Stimulated activated naive CD4-positive, alpha-beta T cell (primary cell): ENCODE measurements around the gene ZNF416.

ENCODE experiments used
- DNase-seq, 6 experiments: peaks; one replicate each; lab custom pipeline; 2025; lab: John Stamatoyannopoulos, UW

The ZNF416 gene

DNA sequence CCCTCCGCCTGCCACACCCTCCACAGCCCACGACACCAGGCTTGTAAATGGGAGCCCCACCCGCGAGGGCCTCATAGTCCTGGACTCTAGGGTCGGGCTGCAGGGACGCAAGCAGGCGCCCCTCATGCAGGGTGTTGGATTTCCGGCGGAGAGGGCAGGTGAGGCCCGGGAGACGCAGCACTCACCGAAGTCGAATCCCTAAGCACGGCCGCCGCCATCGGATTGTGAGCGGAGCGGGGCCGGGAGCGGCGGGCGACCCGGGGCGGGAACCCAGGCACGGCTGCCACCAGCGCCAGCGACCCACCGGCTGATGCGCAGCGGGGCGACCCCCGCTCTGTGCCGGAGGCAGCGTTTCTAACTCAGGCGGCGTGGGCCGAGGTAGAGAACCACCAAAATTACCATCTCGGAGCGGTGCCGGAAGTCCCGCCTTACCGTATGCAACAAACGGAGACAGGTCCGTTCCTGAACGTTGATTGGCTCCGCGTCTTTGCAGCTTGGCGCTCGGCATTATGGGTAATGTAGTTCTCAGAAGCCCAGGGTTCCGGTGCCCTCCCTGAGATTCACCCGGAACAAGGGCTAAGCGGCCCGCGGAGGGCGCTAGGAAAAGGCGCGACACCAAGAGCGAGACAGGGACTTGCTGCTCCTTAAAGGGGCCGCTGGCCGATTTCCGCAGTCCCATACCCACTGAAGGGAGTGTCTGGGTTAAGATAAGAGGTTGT, at the start of gene ZNF416:
Gene ZNF416, minus strand, starts transcription at position 425 of the 719 bp plus-strand sequence. Its CDS starts 207 bp downstream, at position 218.
- peak; percentile 83 to 96 (median 95) for DNase-seq

DNA sequence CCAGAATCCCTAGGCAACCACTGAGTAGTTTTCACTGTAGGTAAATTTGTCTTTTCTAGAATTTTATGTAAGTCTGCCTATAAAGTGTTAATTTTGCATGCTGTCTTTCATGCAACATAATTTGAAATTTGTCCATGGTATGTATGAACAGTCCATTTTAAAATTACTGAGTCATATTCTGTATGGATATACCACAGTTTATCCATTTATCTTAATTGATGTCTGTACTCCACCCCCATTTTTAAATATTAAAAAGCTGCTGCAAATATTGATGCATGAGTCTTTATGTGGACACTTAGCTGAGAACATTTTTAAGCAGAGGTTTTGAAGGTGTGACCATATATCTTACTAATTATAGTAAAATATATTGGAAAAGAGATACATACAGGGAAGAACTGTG, 44.4 kb upstream of the ZNF416 start:
- DNase-seq = no peak

DNA sequence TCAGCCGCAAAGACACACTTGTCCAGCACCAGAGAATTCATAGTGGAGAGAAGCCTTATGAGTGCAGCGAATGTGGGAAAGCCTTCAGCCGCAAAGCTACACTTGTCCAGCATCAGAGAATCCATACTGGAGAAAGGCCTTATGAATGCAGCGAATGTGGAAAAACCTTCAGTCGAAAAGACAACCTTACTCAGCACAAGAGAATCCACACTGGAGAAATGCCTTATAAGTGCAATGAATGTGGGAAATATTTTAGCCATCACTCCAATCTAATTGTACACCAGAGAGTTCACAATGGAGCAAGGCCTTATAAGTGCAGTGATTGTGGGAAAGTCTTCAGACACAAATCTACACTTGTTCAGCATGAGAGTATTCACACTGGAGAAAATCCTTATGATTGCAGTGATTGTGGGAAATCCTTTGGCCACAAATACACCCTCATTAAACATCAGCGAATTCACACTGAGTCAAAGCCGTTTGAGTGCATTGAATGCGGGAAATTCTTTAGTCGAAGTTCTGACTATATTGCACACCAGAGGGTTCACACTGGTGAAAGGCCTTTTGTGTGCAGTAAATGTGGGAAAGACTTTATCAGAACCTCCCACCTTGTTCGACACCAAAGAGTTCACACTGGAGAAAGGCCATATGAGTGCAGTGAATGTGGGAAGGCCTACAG, 42.1 kb upstream of the ZNF416 start:
- no peak for DNase-seq

DNA sequence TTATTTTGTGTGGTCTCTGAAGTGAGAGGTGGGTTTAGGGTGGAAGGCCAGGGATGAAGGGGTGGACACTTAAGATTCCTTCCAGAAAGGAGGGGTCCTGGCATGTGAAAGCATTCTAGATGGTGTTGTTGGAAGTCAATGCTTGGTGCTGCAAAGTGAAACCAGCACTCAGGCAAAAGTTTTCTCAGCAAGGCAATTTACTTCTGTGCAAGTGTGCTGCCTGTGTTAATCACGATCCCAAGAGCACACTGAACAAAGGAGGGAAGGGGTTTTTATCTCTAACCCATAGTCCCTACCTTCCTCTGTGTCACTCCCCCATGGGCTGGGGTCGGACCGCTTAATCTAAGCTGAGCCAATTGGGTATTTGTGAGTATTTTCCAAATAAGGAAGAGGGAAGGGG, 36.6 kb upstream of the ZNF416 start:
- no peak for DNase-seq

DNA sequence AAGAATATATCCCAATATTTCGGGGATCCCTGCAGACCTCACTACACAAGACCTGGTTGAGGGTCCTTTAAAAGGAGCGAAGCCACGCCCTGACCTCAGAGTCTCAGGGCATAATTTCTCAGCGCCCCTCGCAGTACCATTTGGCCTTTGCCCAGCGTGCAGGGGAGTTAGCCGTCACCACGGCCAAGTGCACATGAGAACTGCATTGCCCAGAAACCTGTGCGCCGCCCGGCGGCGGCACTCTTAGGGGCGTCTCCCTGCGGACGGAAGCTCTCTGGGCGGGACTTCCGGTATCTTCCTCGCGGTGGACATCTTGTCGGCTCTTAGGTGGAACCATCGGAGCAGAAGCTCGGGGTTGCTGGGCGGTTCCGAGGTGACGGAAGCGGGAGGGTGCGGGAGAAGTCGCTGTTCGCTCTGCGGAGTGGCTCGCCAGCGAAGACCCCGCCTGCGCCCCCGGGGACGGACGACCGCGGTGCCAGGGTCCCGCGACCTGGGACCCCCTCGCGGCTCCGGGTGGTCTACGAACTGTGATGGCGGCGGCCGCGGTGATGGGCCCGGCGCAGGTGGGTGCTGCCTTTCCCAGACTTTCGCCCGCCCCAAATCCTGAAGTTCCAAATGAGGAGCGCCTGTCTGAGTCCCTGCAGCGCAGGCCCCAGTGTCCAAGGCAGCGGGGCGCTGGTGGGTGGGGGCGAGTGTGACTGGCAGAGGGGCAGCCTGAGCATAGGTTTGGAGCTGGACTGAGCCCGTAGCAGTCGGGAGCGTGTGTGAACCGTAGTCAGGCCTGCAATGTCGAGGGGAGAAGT, 35.4 kb upstream of the ZNF416 start, which contains the start of gene ZNF134:
Gene ZNF134, plus strand, starts transcription at position 302 of the 803 bp plus-strand sequence. CDS start 5,227 bp downstream, outside the sequence.
- peak; percentile 66 to 87 (median 80) for DNase-seq

DNA sequence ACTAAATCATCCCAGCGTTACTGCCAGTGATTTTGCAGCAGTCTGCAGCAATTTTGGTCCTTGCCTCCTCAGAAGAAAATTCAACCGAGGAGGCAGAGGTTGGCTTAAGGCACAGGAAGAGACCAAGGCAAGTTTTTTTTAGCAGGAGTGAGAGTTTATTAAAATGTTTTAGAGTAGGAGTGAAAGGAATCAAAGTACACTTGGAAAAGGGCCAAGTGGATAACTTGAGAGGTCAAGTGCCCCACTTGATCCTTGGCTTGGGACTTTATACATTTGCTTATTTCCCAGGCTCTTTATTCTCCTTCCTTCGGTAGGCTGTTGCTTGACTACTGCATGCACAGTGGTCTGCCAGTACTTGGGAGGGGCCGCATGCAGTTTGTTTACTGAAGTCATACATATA, 32.4 kb upstream of the ZNF416 start:
- DNase-seq = no peak

DNA sequence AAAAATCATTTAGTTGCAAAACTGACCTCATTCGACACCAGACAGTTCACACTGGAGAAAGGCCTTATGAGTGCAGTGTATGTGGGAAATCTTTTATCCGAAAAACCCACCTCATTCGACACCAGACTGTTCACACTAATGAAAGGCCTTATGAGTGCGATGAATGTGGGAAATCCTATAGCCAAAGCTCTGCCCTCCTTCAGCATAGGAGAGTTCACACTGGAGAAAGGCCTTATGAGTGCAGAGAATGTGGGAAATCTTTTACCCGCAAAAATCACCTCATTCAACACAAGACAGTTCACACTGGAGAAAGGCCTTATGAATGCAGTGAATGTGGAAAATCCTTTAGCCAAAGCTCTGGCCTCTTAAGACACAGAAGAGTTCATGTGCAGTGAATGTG, 28.2 kb upstream of the ZNF416 start:
- no peak for DNase-seq

DNA sequence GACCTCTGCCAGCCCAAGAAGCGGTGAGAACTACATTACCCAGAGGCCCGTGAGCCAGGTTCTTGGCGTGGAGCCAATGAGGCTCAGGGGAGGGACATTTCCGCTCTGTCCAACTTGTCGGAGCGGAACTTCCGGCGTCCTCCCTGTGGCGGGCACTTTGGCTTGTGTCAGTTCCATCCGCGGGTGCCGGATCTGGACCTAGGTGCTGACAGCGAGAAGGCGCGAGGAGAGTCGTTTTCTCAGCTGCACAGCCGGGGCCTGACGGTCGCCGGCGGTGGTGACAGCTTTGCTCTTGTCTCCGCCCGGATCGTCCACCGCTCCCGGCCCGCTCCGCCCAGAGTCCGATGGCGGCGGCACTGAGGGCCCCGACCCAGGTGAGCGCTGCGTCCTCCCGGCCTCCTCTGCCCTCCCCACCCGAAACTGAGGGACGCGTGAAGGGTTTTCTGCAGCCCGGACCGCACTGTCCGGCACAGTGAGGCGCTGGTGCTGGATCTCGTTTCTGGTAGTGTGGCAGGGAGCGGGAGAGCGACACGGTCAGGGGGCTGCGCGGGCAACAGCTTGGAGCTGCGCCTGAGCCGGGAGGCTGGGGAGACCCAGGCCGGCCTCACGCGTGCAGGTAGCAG, 21.2 kb upstream of the ZNF416 start, which contains the start of gene ZNF530:
Gene ZNF530, plus strand, starts transcription at position 125 of the 623 bp plus-strand sequence. CDS start 4,461 bp downstream, outside the sequence.
- DNase-seq = peak; percentile 42 to 79 (median 74)

DNA sequence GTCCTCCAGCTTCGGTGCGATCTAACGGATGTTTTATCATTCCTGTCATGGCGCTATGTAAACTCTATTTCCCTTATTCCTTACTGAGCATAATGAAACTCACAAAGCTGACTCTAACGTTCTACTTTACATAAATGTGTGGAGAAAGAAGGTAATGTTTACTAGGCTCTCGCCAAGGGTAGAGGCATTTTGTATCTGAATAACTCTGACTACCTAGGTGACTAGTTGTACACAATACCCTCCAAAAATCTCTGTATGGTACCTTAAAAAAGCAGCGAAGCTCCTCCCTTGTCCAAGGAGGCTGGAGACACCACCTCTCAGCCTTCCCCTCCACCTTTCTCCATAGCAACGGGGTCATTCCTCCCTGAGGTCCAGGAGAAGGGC, 20.7 kb upstream of the ZNF416 start:
- no peak for DNase-seq

DNA sequence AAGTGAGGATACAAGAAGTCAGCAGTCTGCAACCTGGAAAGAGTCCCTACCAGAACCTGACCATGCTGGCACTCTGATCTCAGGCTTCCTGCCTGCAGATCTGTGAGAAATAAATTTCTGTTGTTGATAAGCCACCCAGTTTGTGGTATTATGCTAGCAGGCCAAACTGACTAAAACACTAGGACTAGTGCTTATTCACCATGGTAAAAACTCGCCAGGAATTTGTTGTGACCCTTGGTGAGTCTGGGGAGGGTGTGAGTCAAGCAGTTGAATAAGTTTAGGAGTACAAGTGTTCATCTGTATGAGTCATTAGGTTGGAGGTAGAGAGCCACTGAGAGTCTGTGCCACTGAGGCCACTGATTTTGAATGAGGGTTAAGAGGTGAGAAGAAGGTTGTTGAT, 8.8 kb upstream of the ZNF416 start:
- no peak for DNase-seq

DNA sequence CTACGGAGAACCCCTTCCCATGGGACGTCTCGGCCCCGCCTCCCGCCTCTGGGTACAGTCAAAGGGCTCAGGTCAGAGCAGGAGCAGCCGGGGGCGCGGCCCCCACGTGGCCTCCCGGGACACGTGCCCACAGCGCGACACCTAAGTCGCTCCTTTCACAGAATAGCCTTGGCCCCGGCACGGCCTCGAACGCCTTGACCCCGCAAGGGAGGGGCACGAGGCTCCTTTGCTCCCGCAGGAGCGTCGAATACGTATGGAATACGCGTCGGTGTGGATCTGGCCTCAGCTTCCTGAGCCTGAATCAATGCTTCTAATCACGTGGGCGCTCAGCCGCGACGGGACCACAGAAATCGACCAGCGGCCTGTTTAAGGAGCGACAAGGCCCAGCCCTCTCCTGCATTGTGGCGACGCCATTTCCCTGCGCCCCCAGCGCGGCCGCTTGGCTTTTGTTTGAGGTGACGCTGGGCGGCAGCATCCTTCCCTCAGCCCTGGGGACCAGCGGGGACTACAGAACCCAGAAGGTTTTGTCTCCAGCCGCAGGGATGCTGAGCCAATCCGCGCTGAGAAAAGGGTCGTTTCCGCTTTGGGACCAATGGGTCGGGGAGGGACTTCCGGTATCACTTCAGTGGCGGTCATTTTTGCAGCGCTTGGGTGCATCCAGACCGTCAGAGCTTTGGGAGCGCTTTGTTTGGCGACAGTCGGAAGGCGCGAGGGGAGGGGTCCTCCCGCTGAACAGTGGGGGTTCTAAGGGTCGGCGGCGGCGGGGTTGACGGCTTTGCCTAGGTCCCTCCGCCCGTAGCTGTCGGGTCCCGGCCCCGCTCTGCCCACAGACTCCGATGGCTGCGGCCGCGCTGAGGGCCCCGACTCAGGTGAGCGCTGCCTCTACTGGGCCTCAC, 5.1 kb upstream of the ZNF416 start, which contains the start of gene ZIK1:
Gene ZIK1, plus strand, starts transcription at position 625 of the 896 bp plus-strand sequence. Its CDS starts 212 bp downstream, at position 837.
- peak; percentile 75 to 88 (median 84) for DNase-seq

DNA sequence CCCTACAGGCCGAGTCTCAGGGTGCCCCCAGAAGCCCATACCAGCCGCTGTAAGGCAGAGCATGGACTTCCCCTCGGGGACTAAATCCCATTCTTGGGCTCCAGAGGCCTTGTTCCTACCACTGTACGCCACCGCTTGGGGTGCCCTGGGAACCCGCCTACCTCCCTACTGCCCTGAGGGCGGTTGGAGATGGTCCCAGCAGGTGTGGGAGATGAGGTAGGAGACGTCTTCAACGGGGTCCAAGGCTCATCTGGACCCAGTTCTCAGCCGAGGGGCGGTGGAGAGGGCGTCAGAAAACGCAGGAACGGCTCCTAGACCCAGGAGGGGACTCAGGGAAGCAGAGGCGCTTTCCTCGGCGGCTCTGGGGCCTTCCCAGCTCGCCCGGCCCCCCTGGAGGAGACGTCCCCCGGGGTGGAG, 4.4 kb upstream of the ZNF416 start:
- DNase-seq = no peak

DNA sequence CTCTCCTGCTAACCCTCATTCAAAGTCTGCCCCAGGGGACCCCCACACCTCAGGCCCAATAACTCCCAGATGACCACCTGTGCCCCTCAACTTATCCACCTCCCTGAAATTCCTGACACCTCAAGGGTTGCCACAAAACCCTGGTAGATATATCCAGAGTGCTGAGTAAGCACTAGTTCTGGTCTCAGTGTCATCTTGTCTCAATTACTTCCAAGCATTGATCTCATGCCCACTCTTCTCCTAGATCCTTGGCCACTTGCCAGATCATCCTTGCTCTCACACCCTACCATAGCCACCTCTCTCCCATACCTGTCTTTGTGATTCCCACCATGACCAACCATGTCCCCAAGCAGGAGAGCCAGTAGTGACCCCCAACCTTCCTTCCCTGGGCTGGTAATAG, 2.0 kb downstream of the ZNF416 start:
- no peak for DNase-seq

DNA sequence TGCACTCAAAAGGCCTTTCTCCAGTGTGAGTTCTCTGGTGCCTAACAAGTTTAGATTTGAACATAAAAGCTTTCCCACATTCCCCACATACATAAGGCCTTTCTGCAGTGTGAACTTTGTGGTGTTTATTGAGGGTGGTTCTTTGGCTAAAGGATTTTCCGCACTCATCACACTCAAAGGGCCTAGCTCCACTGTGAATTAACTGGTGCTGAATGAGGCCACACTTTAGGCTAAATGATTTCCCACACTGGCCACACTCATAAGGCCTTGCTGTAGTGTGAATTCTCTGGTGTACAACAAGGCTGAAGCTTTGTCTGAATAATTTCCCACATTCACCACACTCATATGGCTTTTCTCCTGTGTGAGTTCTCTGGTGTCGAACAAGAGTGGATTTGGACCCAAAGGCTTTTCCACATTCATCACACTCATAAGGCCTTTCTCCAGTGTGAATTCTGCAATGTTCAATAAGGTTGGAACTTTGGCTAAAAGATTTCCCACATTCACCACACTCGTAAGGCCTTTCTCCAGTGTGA, 6.2 kb downstream of the ZNF416 start:
- DNase-seq = no peak

DNA sequence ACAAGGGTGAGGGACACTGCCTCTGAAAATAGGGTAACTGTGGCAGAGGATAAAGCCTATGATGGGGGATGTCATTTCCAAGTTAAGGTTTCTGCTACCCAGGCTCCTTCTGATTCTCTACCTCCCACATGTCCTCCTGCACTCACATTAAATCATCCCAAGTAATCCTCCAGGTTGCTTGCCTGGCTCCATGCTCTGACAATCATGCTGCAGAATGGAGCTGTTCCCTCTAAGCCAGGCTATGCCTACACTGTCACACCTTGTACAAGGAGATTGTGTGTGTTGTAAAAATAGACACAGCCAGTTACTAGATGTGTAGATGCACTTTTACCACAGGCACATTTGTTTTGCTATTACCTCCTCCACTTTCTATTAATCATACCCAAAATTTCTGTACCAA, 8.0 kb downstream of the ZNF416 start:
- DNase-seq = no peak

DNA sequence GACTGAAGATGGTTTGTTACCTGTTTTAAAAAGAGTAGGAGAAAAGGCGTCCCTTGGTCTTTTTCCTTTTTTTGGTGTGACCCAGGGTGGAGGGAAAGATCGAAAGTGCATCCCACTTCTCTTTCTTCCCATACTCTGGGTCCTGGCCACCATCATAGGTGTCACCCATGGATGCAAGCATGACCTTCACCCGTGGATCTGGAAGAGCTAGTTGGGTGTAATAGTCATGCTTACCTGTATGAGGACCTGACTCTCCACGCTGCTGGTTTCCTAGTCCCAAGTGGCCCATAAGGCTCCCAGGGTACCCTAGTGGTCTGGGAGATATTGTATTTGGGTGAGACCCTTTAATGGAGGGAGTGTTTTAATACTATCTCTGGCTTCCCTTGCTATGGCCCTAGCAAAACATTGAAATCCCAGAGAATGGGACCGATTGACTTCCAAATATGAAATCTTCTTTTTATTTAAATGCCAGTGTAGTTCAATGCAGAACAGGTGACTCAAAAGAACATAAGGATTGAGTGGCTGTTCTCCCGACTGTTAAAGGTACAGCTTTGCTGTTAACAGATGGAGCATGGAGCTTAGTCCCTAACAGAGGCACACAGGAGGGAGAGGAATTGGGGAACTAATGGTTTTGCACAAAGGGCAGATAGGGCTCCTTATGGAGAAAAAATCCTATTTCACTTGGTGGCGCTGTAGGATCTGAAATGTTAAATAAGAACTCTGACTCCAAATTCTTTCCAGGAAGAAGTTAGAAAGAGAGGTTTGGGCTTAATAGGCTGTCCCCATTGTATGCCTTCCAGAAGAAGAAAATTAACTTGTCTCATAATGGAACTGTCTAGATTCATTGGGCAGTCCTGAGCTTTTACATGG, 12.1 kb downstream of the ZNF416 start:
- no peak for DNase-seq

DNA sequence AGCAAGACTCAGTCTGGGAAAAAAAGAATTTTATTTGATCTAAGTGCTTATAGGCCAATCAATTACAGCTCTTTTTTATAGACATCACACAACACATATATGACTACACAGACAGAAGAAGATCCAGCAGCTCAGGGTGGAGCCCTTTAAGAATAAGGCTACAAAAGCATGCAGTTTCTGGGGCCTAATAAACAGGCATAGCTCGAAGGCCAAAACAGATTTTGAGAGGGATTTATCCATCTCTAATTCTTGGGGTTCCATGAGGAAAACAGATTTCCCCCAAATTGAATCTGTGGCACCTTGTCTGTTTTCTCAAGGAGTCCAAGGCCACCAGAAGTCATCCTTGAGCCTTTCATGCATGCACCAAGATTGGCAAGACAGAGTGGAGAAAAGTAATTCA, 15.2 kb downstream of the ZNF416 start:
- DNase-seq = no peak

DNA sequence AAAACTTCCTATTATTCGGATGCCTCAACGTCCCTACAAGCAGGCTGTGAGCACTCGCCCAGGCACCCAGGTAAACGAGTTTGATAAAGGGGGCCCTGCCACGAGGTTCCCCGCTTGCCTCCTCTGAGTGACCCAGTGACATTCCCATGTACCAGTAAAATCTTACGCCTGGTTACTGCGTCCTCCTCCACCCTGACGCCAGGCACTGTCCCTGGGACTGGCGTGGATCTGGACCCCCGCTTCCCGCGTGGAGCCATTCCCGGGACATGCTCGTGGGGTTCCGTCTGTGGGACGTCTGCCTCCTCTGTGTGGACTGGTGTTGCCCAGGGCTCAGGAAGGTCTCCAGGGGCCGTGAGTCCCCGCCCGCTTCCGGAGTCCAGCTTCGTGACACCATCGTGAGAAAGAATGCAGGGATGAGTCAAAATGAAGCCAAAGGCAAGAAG, 18.6 kb downstream of the ZNF416 start:
- DNase-seq = no peak

DNA sequence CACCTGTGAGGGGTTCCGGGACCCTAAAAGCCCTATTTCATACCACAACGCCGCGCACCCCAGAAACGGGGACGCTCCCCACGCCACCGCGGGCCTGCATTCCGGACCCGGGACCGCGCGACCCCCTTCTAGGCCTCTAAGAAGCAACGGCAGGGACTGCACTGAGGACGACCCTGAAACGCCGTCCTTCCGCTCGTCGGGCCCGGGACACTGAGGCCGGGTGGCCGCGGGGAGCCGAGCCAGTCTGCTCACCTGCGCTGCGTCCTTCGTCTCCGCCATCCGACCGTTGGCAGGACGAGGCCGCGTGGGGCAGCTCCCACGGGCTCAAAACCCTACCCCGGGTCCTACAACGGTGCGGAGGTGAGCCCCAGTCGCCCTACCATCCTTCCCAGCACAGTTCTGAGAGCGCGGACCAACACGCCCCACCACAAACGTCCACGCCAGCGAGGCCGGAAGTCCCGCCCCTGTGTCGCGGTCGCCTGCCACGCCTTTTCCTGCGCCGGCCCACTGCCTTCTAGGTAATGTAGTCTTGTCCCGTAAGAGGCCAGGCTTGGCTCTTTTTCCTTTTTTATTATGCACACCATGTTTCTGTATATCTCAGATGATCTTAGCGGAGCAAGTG, 19.2 kb downstream of the ZNF416 start, which contains the start of gene ZNF550:
Gene ZNF550, minus strand, starts transcription at position 460 of the 622 bp plus-strand sequence. Its CDS starts 181 bp downstream, at position 279.
- peak; percentile 71 to 84 (median 78) for DNase-seq
